OCI-LY1 (cell line): Measurements from ENCODE around the gene ELL.

ENCODE experiments used
- H2AFZ ChIP-seq: fragments of 200-600 bp; sonication (generic), shearing (Covaris generic); 2 replicates; pipeline ENCODE4 v1.6.0; 2014; ENCODE audit warnings: antibody characterized with exemption, mild to moderate bottlenecking, low read length
- H3F3A ChIP-seq: fragments of 200-600 bp; sonication (generic), shearing (Covaris generic); 2 replicates; pipeline ENCODE4 v1.6.0; 2014; ENCODE audit warnings: mild to moderate bottlenecking, antibody characterized with exemption, low read length, moderate library complexity; ENCODE audit not compliant: insufficient read depth
- H3K27ac ChIP-seq: fragments of 200-600 bp; sonication (generic); 2 replicates; pipeline ENCODE4 v1.5.1; 2014; ENCODE audit warnings: low read length, mixed run types, mild to moderate bottlenecking, low read depth; ENCODE audit not compliant: poor library complexity, severe bottlenecking
- H3K27me3 ChIP-seq: fragments of 200-600 bp; sonication (generic); 2 replicates; pipeline ENCODE4 v1.6.0; 2014; ENCODE audit warnings: antibody characterized with exemption, mild to moderate bottlenecking, low read length, moderate library complexity; ENCODE audit not compliant: insufficient read depth
- H3K36me3 ChIP-seq: fragments of 200-600 bp; sonication (generic); 2 replicates; pipeline ENCODE4 v1.6.1; 2014; ENCODE audit warnings: mild to moderate bottlenecking, antibody characterized with exemption, low read length, moderate library complexity, mixed read lengths; ENCODE audit not compliant: insufficient read depth
- H3K4me1 ChIP-seq: fragments of 200-600 bp; sonication (generic); 2 replicates; pipeline ENCODE4 v1.5.1; 2014; ENCODE audit warnings: mild to moderate bottlenecking, low read length, moderate library complexity; ENCODE audit not compliant: insufficient read depth, severe bottlenecking
- H3K4me2 ChIP-seq: fragments of 200-600 bp; sonication (generic), shearing (Covaris generic); 2 replicates; pipeline ENCODE4 v1.6.1; 2014; ENCODE audit warnings: low read length
- H3K4me3 ChIP-seq: fragments of 200-600 bp; sonication (generic); 2 replicates; pipeline ENCODE4 v1.5.1; 2014; ENCODE audit warnings: low read length, low read depth, mild to moderate bottlenecking, mixed read lengths; ENCODE audit not compliant: poor library complexity, severe bottlenecking
- H3K79me2 ChIP-seq: fragments of 200-600 bp; shearing (Covaris generic); 2 replicates; pipeline ENCODE4 v1.6.1; 2016; ENCODE audit warnings: mixed run types, low read length, mixed read lengths; ENCODE audit not compliant: insufficient read depth
- H3K9ac ChIP-seq: fragments of 200-600 bp; sonication (generic), shearing (Covaris generic); 2 replicates; pipeline ENCODE4 v1.6.1; 2014; ENCODE audit warnings: mild to moderate bottlenecking, low read length, mixed read lengths
- H3K9me2 ChIP-seq: fragments of 200-600 bp; sonication (generic), shearing (Covaris generic); 2 replicates; pipeline ENCODE4 v1.6.1; 2014; ENCODE audit warnings: low read depth, mild to moderate bottlenecking, low read length, mixed read lengths
- H3K9me3 ChIP-seq: fragments of 200-600 bp; shearing (Covaris generic); 2 replicates; pipeline ENCODE4 v1.6.1; 2014; ENCODE audit warnings: low read length, mixed read lengths
- H4K20me1 ChIP-seq: fragments of 200-600 bp; sonication (generic), shearing (Covaris generic); 2 replicates; pipeline ENCODE4 v1.6.0; 2016; ENCODE audit warnings: mild to moderate bottlenecking, low read length; ENCODE audit not compliant: insufficient read depth
- CTCF ChIP-seq: fragments of 200-600 bp; sonication (generic), shearing (Covaris generic); IDR thresholded peaks from 2 replicates; pipeline ENCODE4 v1.5.1; 2017; ENCODE audit warnings: mild to moderate bottlenecking, antibody characterized with exemption, low read length, moderate library complexity, mixed read lengths
- EZH2 ChIP-seq: fragments of 200-600 bp; sonication (generic), shearing (Covaris generic); IDR thresholded peaks from 2 replicates; pipeline ENCODE4 v1.8.0; 2017; ENCODE audit warnings: borderline replicate concordance, mixed run types, mild to moderate bottlenecking, antibody characterized with exemption, low read length, moderate library complexity, mixed read lengths

Gene ELL

DNA sequence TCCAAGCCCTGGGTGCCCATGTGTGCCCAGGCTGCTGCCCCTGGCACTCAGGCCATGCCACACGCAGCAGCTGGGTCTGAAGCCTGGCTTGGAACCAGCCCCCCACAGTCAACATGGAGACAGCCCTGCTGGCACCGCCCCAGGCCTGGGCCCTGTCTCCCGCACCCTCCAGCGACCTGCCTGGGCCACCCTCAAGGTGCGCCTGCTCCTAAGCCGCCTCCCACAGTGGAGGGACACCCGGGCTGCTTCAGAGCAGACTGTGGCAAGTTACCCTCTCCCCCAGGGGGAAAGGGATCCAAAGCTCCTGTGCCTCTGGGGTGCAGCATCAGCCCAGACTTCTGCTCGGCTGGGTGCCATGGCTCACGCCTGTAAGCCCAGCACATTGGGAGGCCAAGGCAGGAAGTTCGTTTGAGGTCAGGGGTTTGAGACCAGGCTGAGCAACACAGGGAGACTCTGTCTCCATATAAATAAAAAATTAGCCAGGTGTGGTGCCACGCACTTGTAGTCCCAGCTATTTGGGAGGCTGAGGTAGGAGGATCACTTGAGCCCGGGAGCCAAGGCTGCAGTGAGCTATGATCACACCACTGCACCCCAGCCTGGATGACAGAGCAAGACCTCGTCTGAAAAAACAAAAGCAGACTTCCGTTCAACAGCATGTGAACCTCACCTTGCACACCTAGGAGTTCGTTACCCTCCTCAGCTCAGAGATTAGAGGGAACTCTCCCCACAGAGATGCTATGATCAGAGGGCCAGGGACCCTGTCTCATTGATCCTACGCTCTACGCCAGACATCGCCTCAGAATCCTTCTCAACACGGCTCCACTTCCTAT is 15.6 kb downstream of the ELL start:
- no peak overlapping the region for H3K27ac ChIP-seq

GRCh38 chr19:18504886-18505610 is 16.8 kb downstream of the ELL start:
- peaks cover 39% of the 10 kb centered on the region for H3K4me1 ChIP-seq
- TF ChIP-seq CTCF (no peak), EZH2 (no peak)
- H3K4me3 ChIP-seq, result no peak overlapping the region
- no peak overlapping the region for H3K27ac ChIP-seq
- no peaks in the 10 kb centered on the region for H3K36me3 ChIP-seq
- no peak overlapping the region for H3K9ac ChIP-seq
- no peaks in the 10 kb centered on the region for H4K20me1 ChIP-seq
- H3F3A ChIP-seq, result no peaks in the 10 kb centered on the region
- no peak overlapping the region for H3K4me2 ChIP-seq
- no peaks in the 10 kb centered on the region for H3K9me3 ChIP-seq
- H3K27me3 ChIP-seq, result no peaks in the 10 kb centered on the region
- no peaks in the 10 kb centered on the region for H3K9me2 ChIP-seq
- H3K79me2 ChIP-seq, result no peaks in the 10 kb centered on the region
- H2AFZ ChIP-seq, result no peak overlapping the region

More for the DNA sequence above, 15.6 kb downstream of the ELL start:
- Histone ChIP-seq H4K20me1 (no peaks in the 10 kb centered on the region), H3K4me3 (no peak overlapping the region), H3K9ac (no peak overlapping the region), H3K9me2 (no peaks in the 10 kb centered on the region), H3K36me3 (no peaks in the 10 kb centered on the region), H3F3A (no peaks in the 10 kb centered on the region), H3K79me2 (no peaks in the 10 kb centered on the region), H3K9me3 (no peaks in the 10 kb centered on the region), H3K4me2 (no peak overlapping the region), H3K4me1 (peaks cover 39% of the 10 kb centered on the region), H2AFZ (no peak overlapping the region), H3K27me3 (no peaks in the 10 kb centered on the region)
- no peak for TF ChIP-seq EZH2
- no peak for TF ChIP-seq CTCF

DNA sequence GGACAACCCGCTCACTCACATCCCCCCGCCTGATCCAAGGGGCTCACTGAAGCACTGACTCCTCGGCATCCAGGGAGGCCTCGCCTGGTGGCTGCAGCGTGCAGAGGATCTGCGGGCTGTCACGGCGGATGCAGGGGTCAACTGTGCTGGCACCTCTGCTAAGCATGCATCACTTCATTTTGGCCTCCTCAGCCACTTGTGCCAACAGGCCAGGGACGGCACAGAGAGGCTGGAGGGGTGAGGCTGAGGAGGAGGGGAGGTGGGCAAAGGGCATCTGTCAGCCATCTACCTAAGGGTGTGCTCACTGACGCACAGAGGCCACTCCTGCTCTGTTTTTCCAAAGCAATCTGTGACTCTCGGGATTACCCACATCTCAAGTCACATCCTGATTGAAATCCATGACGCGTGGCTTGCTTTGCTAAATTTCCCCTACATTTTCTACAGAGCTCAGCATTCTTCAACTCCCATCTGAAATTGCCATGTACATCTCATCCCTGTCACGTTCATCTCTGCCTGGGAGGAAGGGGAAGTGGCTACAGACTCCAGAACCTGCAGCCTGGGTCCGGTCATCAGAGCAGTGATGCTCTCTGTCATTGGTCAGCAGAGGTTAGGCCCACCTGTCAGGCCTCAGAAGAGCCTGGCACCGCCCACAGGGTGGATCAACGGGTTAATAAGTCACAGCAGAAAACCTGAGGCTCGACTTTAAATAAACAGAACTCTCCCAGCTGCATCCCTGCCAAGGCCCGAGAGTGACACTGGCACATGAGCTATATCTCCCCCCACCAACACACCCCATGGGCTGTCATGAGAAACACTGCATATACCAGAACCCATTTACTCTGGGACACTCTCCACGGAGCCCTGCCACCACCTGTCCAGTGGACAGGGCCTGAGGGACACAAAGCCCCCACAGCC is 17.6 kb downstream of the ELL start:
- TF ChIP-seq EZH2 (no peak), CTCF (no peak)
- Histone ChIP-seq H3K27ac (no peak overlapping the region), H2AFZ (no peak overlapping the region), H3K4me3 (no peak overlapping the region), H3K9me2 (no peaks in the 10 kb centered on the region), H3F3A (no peaks in the 10 kb centered on the region), H4K20me1 (no peaks in the 10 kb centered on the region), H3K27me3 (no peaks in the 10 kb centered on the region), H3K9ac (no peak overlapping the region), H3K79me2 (0 out of 2 replicates have a peak, but pooled peaks cover 2% of the 10 kb centered on the region), H3K9me3 (no peaks in the 10 kb centered on the region), H3K36me3 (no peaks in the 10 kb centered on the region), H3K4me2 (no peak overlapping the region), H3K4me1 (peaks cover 39% of the 10 kb centered on the region)
